ENCODE data around the gene BGN. TPM values are rescaled to one million over a fixed set of nuclear protein-coding genes. Genes with fewer than 3 reads are reported as not detected.

BGN gene
- total RNA-seq, 2 experiments from 2014 or later: not detected

GRCh38 chrX:153530411-153531129 is 35.8 kb downstream of the BGN start:
- H2AFZ ChIP-seq (ENCODE audit: low read length): no peak overlapping the region
- H3K27ac ChIP-seq (ENCODE audit: low read depth, low read length, poor library complexity, severe bottlenecking): no peak overlapping the region
- H3K4me2 ChIP-seq (ENCODE audit: low read length): no peak overlapping the region
- H3K9me2 ChIP-seq (ENCODE audit: insufficient read depth, low read length): no peaks in the 10 kb centered on the region
- POLR2A ChIA-PET: no interaction called here
- no peaks in the 10 kb centered on the region for H3K36me3 ChIP-seq (ENCODE audit: insufficient read depth, low read length)
- no peaks in the 10 kb centered on the region for H3K4me1 ChIP-seq (ENCODE audit: insufficient read depth, low read length, poor library complexity, severe bottlenecking)
- DNase-seq (ENCODE audit: low spot score): no peak
- no peak overlapping the region for H3K4me3 ChIP-seq (ENCODE audit: low read depth, low read length, poor library complexity, severe bottlenecking)
- CTCF ChIA-PET (ENCODE audit: unreplicated experiment): no interaction called here
- BruUV-seq (replicated peaks): no TSS peak
- no peaks in the 10 kb centered on the region for H3K9me3 ChIP-seq (ENCODE audit: low read length)
- H4K20me1 ChIP-seq (ENCODE audit: insufficient read depth, low read length): no peaks in the 10 kb centered on the region
- TF ChIP-seq EZH2phosphoT487 (IDR thresholded peaks at IDR 0.05; ENCODE audit: borderline replicate concordance, low read depth, low read length) (no peak), CTCF (conservative IDR thresholded peaks at IDR 0.05; ENCODE audit: low read length) (no peak)
- intact Hi-C loops (cut with micrococcal nuclease; ENCODE audit: unreplicated experiment): no loop called here
- H3K79me2 ChIP-seq (ENCODE audit: insufficient read depth, low read depth, low read length): no peaks in the 10 kb centered on the region

- CTCF ChIA-PET (ENCODE audit: unreplicated experiment): no interaction called here
These were observed 38.3 kb downstream of the BGN start for GRCh38 chrX:153533091-153533490.

More at GRCh38 chrX:153533091-153533490, 38.3 kb downstream of the BGN start:
- H3K4me2 ChIP-seq (ENCODE audit: low read length): no peak overlapping the region
- intact Hi-C loops (cut with micrococcal nuclease; ENCODE audit: unreplicated experiment): no loop called here
- POLR2A ChIA-PET: no interaction called here
- no peaks in the 10 kb centered on the region for H3K9me3 ChIP-seq (ENCODE audit: low read length)
- no peaks in the 10 kb centered on the region for H3K4me1 ChIP-seq (ENCODE audit: insufficient read depth, low read length, poor library complexity, severe bottlenecking)
- H3K9me2 ChIP-seq (ENCODE audit: insufficient read depth, low read length): no peaks in the 10 kb centered on the region
- H4K20me1 ChIP-seq (ENCODE audit: insufficient read depth, low read length): no peaks in the 10 kb centered on the region
- no peak overlapping the region for H3K4me3 ChIP-seq (ENCODE audit: low read depth, low read length, poor library complexity, severe bottlenecking)
- no peaks in the 10 kb centered on the region for H3K36me3 ChIP-seq (ENCODE audit: insufficient read depth, low read length)
- H2AFZ ChIP-seq (ENCODE audit: low read length): no peak overlapping the region
- no peak for DNase-seq (ENCODE audit: low spot score)
- TF ChIP-seq CTCF (conservative IDR thresholded peaks at IDR 0.05; ENCODE audit: low read length) (no peak), EZH2phosphoT487 (IDR thresholded peaks at IDR 0.05; ENCODE audit: borderline replicate concordance, low read depth, low read length) (no peak)
- BruUV-seq (replicated peaks): no TSS peak
- H3K79me2 ChIP-seq (ENCODE audit: insufficient read depth, low read depth, low read length): no peaks in the 10 kb centered on the region
- no peak overlapping the region for H3K27ac ChIP-seq (ENCODE audit: low read depth, low read length, poor library complexity, severe bottlenecking)
